Thymus (tissue), 11 donors: ENCODE measurements around the gene PPP1R15A. TPM values are rescaled to one million over a fixed set of nuclear protein-coding genes. Genes with fewer than 3 reads are reported as not detected.
"Not testable (repeated sequence)": the region's sequence is repeated elsewhere in the genome, so short reads cannot be mapped to it uniquely, and the experiment has no call there.

Source experiments
- DNase-seq, 9 donors: peaks; one replicate each; pipeline ENCODE4 v3.0.0-alpha.2; 2013; ENCODE audit warnings: low spot score in 9 of 9, low read depth in 6 of 9, missing footprints in 1 of 9
- H3K27ac ChIP-seq, 2 donors: one replicate each; pipeline ENCODE4 v1.5.1; 2013; ENCODE audit warnings: control low read depth in 1 of 2, low read depth in 1 of 2, low read length in 1 of 2, mild to moderate bottlenecking in 1 of 2, moderate library complexity in 1 of 2
- H3K27me3 ChIP-seq, 2 donors: one replicate each; pipeline ENCODE4 v1.5.1; 2013; ENCODE audit warnings: low read length in 1 of 2; ENCODE audit not compliant: control insufficient read depth in 2 of 2, insufficient read depth in 1 of 2
- H3K36me3 ChIP-seq, 2 donors: one replicate each; pipeline ENCODE4 v1.5.1; 2013; ENCODE audit warnings: low read length in 1 of 2, mild to moderate bottlenecking in 1 of 2, moderate library complexity in 1 of 2; ENCODE audit not compliant: control insufficient read depth in 2 of 2, insufficient read depth in 2 of 2
- H3K4me1 ChIP-seq, 2 donors: one replicate each; pipeline ENCODE4 v1.5.1; 2013; ENCODE audit warnings: low read length in 2 of 2; ENCODE audit not compliant: control insufficient read depth in 2 of 2, insufficient read depth in 2 of 2
- H3K4me3 ChIP-seq, 2 donors: one replicate each; pipeline ENCODE4 v1.5.1; 2013; ENCODE audit warnings: low read length in 2 of 2, control low read depth in 1 of 2, mild to moderate bottlenecking in 1 of 2
- H3K9me3 ChIP-seq, 2 donors: one replicate each; pipeline ENCODE4 v1.5.1; 2013; ENCODE audit warnings: low read length in 1 of 2, mild to moderate bottlenecking in 1 of 2; ENCODE audit not compliant: control insufficient read depth in 2 of 2, insufficient read depth in 1 of 2
- WGBS: extraction: QIAGEN DNeasy Blood & Tissue Kit; methylation state at CpG from one replicate; pipeline ENCODE4 v1.1.7; 2013; 5-methylcytosine and 5-hydroxymethylcytosine counted together
- polyA plus RNA-seq: library from polyadenylated mRNA; stranded (reverse); fragments of 200-250 nt; gene quantifications from one replicate; pipeline ENCODE4 v1.2.3, GENCODE V29; 2013
- total RNA-seq: library from RNA; stranded (reverse); fragments of 120-200 nt; gene quantifications from one replicate; pipeline ENCODE4 v1.2.4, GENCODE V29; 2013
- donor health status: healthy.

The PPP1R15A gene
- total and polyA plus RNA-seq, 2 donors = 12.1 to 40.0 TPM

DNA sequence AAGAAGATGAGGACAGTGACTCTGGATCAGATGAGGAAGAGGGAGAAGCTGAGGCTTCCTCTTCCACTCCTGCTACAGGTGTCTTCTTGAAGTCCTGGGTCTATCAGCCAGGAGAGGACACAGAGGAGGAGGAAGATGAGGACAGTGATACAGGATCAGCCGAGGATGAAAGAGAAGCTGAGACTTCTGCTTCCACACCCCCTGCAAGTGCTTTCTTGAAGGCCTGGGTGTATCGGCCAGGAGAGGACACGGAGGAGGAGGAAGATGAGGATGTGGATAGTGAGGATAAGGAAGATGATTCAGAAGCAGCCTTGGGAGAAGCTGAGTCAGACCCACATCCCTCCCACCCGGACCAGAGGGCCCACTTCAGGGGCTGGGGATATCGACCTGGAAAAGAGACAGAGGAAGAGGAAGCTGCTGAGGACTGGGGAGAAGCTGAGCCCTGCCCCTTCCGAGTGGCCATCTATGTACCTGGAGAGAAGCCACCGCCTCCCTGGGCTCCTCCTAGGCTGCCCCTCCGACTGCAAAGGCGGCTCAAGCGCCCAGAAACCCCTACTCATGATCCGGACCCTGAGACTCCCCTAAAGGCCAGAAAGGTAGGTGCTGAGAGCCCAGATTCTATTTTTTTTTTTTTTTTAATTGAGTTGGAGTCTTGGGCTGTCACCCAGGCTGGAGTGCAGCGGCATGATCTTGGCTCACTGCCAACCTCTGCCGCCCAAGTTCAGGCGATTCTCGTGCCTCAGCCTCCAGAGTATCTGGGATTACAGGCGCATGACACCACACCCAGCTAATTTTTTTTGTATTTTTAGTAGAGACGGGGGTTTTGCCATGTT, 2.3 kb downstream of the PPP1R15A start:
- 75% methylated on average over 17 of the region's 17 CpGs for WGBS
- no peak for DNase-seq
- Histone ChIP-seq H3K27ac (peak overlapping the region; percentile 71 to 99), H3K36me3 (peaks cover 22 to 26% of the 10 kb centered on the region in 2 donors), H3K27me3 (no peaks in the 10 kb centered on the region), H3K4me3 (peak overlapping the region; percentile 18 to 20), H3K4me1 (peaks cover 20 to 43% of the 10 kb centered on the region in 2 donors), H3K9me3 (no peaks in the 10 kb centered on the region)

- H3K27ac ChIP-seq = peak overlapping the region; percentile 2 to 99
- 94% methylated on average over 30 of the region's 30 CpGs for WGBS
- not testable (repeated sequence) for DNase-seq, H3K4me3 ChIP-seq, H3K9me3 ChIP-seq, H3K27me3 ChIP-seq
- H3K4me1 ChIP-seq = peaks cover 20 to 43% of the 10 kb centered on the region in 2 donors
- peaks cover 22 to 26% of the 10 kb centered on the region in 2 donors for H3K36me3 ChIP-seq
Observed at GRCh38 chr19:48876043-48876981, 4.1 kb downstream of the PPP1R15A start.

GRCh38 chr19:48877855-48878195, 5.6 kb downstream of the PPP1R15A start:
- Histone ChIP-seq H3K4me3 (no peak overlapping the region), H3K27ac (peak overlapping the region in 1 of 2 donors; percentile 15), H3K4me1 (peaks cover 20 to 36% of the 10 kb centered on the region in 2 donors), H3K36me3 (peaks cover 22 to 26% of the 10 kb centered on the region in 2 donors), H3K27me3 (no peaks in the 10 kb centered on the region), H3K9me3 (peaks cover 0 to 6% of the 10 kb centered on the region in 2 donors)
- DNase-seq = no peak
- WGBS = 96% methylated on average over 6 of the region's 6 CpGs

- Histone ChIP-seq H3K9me3 (peaks cover 0 to 6% of the 10 kb centered on the region in 2 donors), H3K27me3 (no peaks in the 10 kb centered on the region), H3K4me1 (peaks cover 17 to 30% of the 10 kb centered on the region in 2 donors), H3K4me3 (no peak overlapping the region), H3K36me3 (peaks cover 22 to 26% of the 10 kb centered on the region in 2 donors), H3K27ac (peak overlapping the region in 1 of 2 donors; percentile 8)
- no peak for DNase-seq
- 96% methylated on average over 11 of the region's 11 CpGs for WGBS
Observed at GRCh38 chr19:48878196-48879024, 6.2 kb downstream of the PPP1R15A start.

- H3K27ac ChIP-seq = no peak overlapping the region
- H3K4me3 ChIP-seq = no peak overlapping the region
- H3K27me3 ChIP-seq = no peaks in the 10 kb centered on the region
- over 99% methylated on average over 13 of the region's 13 CpGs for WGBS
- peaks cover 0 to 6% of the 10 kb centered on the region in 2 donors for H3K9me3 ChIP-seq
- peaks cover 17 to 23% of the 10 kb centered on the region in 2 donors for H3K36me3 ChIP-seq
- H3K4me1 ChIP-seq = peaks cover 11 to 23% of the 10 kb centered on the region in 2 donors
- no peak for DNase-seq
Observed at GRCh38 chr19:48879025-48879637, 6.9 kb downstream of the PPP1R15A start.

- WGBS = 99% methylated on average over 9 of the region's 9 CpGs
- not testable (repeated sequence) for DNase-seq, H3K9me3 ChIP-seq, H3K4me3 ChIP-seq, H3K27ac ChIP-seq, H3K27me3 ChIP-seq
- H3K36me3 ChIP-seq = peaks cover 12 to 17% of the 10 kb centered on the region in 2 donors
- peaks cover 9 to 17% of the 10 kb centered on the region in 2 donors for H3K4me1 ChIP-seq
Observed at GRCh38 chr19:48879696-48880095, 7.5 kb downstream of the PPP1R15A start.

GRCh38 chr19:48881741-48882657, 9.8 kb downstream of the PPP1R15A start:
- 93% methylated on average over 30 of the region's 30 CpGs for WGBS

More at GRCh38 chr19:48881741-48882657, 9.8 kb downstream of the PPP1R15A start:
- no peak for DNase-seq
- peaks cover 0 to 6% of the 10 kb centered on the region in 2 donors for H3K9me3 ChIP-seq
- H3K27ac ChIP-seq = no peak overlapping the region
- peaks cover 0 to 5% of the 10 kb centered on the region in 2 donors for H3K36me3 ChIP-seq
- no peak overlapping the region for H3K4me3 ChIP-seq
- H3K4me1 ChIP-seq = no peaks in the 10 kb centered on the region
- H3K27me3 ChIP-seq = no peaks in the 10 kb centered on the region
